ENCODE results near the gene KLHDC7A. TPM values are rescaled to one million over a fixed set of nuclear protein-coding genes. Genes with fewer than 3 reads are reported as not detected.

Gene KLHDC7A
- polyA plus RNA-seq, 3 donors: not detected

- peaks cover 0 to 5% of the 10 kb centered on the region in 2 donors for H3K9me3 ChIP-seq (replicated peaks in 1 of 2; ENCODE audit: control insufficient read depth in 1 of 2, insufficient read depth in 1 of 2, low read length in 2 of 2)
- peaks cover 0 to 8% (median 1%) of the 10 kb centered on the region in 3 donors for H3K27me3 Mint-ChIP-seq (ENCODE audit: low read depth in 3 of 3)
- TF ChIP-seq CTCF (IDR thresholded peaks at IDR 0.05): no peak
- no peaks in the 10 kb centered on the region for H3K36me3 ChIP-seq (replicated peaks in 1 of 2; ENCODE audit: control insufficient read depth in 1 of 2, insufficient read depth in 2 of 2, low read length in 2 of 2)
- H3K36me3 Mint-ChIP-seq: no peaks in the 10 kb centered on the region
- H3K27ac Mint-ChIP-seq: no peak overlapping the region
- H3K4me3 ChIP-seq (replicated peaks in 1 of 3; ENCODE audit: low read depth in 2 of 3, low read length in 3 of 3): no peak overlapping the region
- no peaks in the 10 kb centered on the region for H4K20me1 ChIP-seq (ENCODE audit: insufficient read depth, low read length)
- H3K4me2 ChIP-seq (replicated peaks; ENCODE audit: extremely low read depth, low read length, poor library complexity, severe bottlenecking): no peak overlapping the region
- no peaks in the 10 kb centered on the region for H3K27me3 ChIP-seq (ENCODE audit: control insufficient read depth in 2 of 2, insufficient read depth in 2 of 2, low read length in 2 of 2)
- H3K9ac ChIP-seq (ENCODE audit: insufficient read depth, low read length, poor library complexity, severe bottlenecking): no peak overlapping the region
- 96% methylated on average over 3 of the region's 4 CpGs for WGBS (ENCODE audit: insufficient coverage)
- no peak overlapping the region for H3K27ac ChIP-seq (ENCODE audit: low read depth in 1 of 2, low read length in 2 of 2)
- H3K4me3 Mint-ChIP-seq: no peak overlapping the region
- H3K4me1 ChIP-seq (ENCODE audit: control insufficient read depth in 1 of 2, insufficient read depth in 2 of 2, low read length in 2 of 2): no peaks in the 10 kb centered on the region
- peaks cover 0 to 19% (median 8%) of the 10 kb centered on the region in 7 donors for H3K9me3 Mint-ChIP-seq
- intact Hi-C loops (cut with micrococcal nuclease): no loop called here
- no peak overlapping the region for H2AFZ ChIP-seq (ENCODE audit: insufficient read depth, low read depth, low read length, poor library complexity, severe bottlenecking)
- DNase-seq: no peak
- no peaks in the 10 kb centered on the region for H3K79me2 ChIP-seq (ENCODE audit: insufficient read depth, low read length)
- H3K4me1 Mint-ChIP-seq: no peaks in the 10 kb centered on the region
Measured at GRCh38 chr1:18501833-18502232, 21.1 kb downstream of the KLHDC7A start.

DNA sequence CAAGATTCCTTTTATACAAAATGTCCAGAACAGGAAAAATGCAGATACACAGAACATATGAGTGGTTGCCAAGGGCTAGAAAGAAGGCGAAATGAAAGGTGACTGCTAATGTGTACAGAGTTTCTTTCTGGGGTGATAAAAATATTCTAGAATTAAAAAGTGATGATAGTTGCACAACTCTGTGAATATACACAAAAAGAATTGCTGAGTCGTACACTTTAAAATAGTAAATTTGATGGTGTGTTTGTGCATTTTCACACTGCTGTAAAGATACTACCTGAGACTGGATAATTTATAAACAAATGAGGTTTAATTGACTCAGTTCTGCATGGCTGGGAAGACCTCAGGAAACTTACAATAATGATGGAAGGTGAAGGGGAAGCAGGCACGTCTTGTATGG, 23.9 kb downstream of the KLHDC7A start:
- H3K4me2 ChIP-seq (replicated peaks; ENCODE audit: extremely low read depth, low read length, poor library complexity, severe bottlenecking): no peak overlapping the region
- no peak for TF ChIP-seq CTCF (IDR thresholded peaks at IDR 0.05)
- no peak overlapping the region for H3K4me3 Mint-ChIP-seq
- WGBS (ENCODE audit: insufficient coverage): 71% methylated on average over 1 of the region's 3 CpGs
- H3K9me3 Mint-ChIP-seq: peaks cover 0 to 19% (median 6%) of the 10 kb centered on the region in 7 donors
- no peak for DNase-seq
- no peaks in the 10 kb centered on the region for H3K79me2 ChIP-seq (ENCODE audit: insufficient read depth, low read length)
- peaks cover 3 to 7% of the 10 kb centered on the region in 2 donors for H3K9me3 ChIP-seq (replicated peaks in 1 of 2; ENCODE audit: control insufficient read depth in 1 of 2, insufficient read depth in 1 of 2, low read length in 2 of 2)
- H3K4me1 ChIP-seq (ENCODE audit: control insufficient read depth in 1 of 2, insufficient read depth in 2 of 2, low read length in 2 of 2): no peaks in the 10 kb centered on the region
- no peaks in the 10 kb centered on the region for H3K4me1 Mint-ChIP-seq
- no peaks in the 10 kb centered on the region for H3K27me3 ChIP-seq (ENCODE audit: control insufficient read depth in 2 of 2, insufficient read depth in 2 of 2, low read length in 2 of 2)
- H3K27ac ChIP-seq (ENCODE audit: low read depth in 1 of 2, low read length in 2 of 2): no peak overlapping the region
- H3K36me3 Mint-ChIP-seq: no peaks in the 10 kb centered on the region
- intact Hi-C loops (cut with micrococcal nuclease): no loop called here
- H3K36me3 ChIP-seq (replicated peaks in 1 of 2; ENCODE audit: control insufficient read depth in 1 of 2, insufficient read depth in 2 of 2, low read length in 2 of 2): no peaks in the 10 kb centered on the region
- H3K9ac ChIP-seq (ENCODE audit: insufficient read depth, low read length, poor library complexity, severe bottlenecking): no peak overlapping the region
- peak overlapping the region in 1 of 7 donors; percentile 37 for H3K27ac Mint-ChIP-seq
- no peak overlapping the region for H3K4me3 ChIP-seq (replicated peaks in 1 of 3; ENCODE audit: low read depth in 2 of 3, low read length in 3 of 3)
- no peak overlapping the region for H2AFZ ChIP-seq (ENCODE audit: insufficient read depth, low read depth, low read length, poor library complexity, severe bottlenecking)
- no peaks in the 10 kb centered on the region for H4K20me1 ChIP-seq (ENCODE audit: insufficient read depth, low read length)
- H3K27me3 Mint-ChIP-seq (ENCODE audit: low read depth in 3 of 3): peaks cover 1 to 5% (median 4%) of the 10 kb centered on the region in 3 donors
